Breast epithelium (tissue), 3 donors: ENCODE results near the gene SETD7.

ENCODE experiments used
- CTCF ChIP-seq, 3 donors: fragments of 450-650 bp; IDR thresholded peaks; one replicate each; pipeline ENCODE4 v1.5.1; 2016 to 2017; ENCODE audit warnings: antibody characterized with exemption in 3 of 3, mild to moderate bottlenecking in 3 of 3, moderate library complexity in 3 of 3
- POLR2A ChIP-seq: fragments of 450-650 bp; IDR thresholded peaks from one replicate; pipeline ENCODE4 v1.6.1; 2016; ENCODE audit warnings: antibody characterized with exemption, mild to moderate bottlenecking, moderate library complexity

- TF ChIP-seq CTCF (IDR thresholded peaks at IDR 0.05) (no peak), POLR2A (no peak)
Observed at GRCh38 chr4:139562067-139562684, 6.2 kb upstream of the SETD7 start.
